HepG2 (cell line): Measurements from ENCODE around the gene GRB7. TPM values are rescaled to one million over a fixed set of nuclear protein-coding genes. Genes with fewer than 3 reads are reported as not detected.

Experiments used
- DNMT3B ChIP-seq: conservative IDR thresholded peaks from 2 replicates; pipeline ENCODE4 v1.6.1; 2016; ENCODE audit warnings: missing biosample characterization, control low read depth
- EEA1 ChIP-seq: sonication (generic); formaldehyde crosslinking; IDR thresholded peaks from 2 replicates; pipeline ENCODE4 v1.5.1; 2020; ENCODE audit warnings: mild to moderate bottlenecking, missing genetic modification reagents, borderline replicate concordance
- FOXK1 ChIP-seq: sonication (generic); formaldehyde crosslinking; IDR thresholded peaks from 2 replicates; pipeline ENCODE4 v1.4.0; 2020; ENCODE audit warnings: low read depth, missing genetic modification reagents, borderline replicate concordance
- HMGXB3 ChIP-seq: sonication (generic); formaldehyde crosslinking; IDR thresholded peaks from 2 replicates; pipeline ENCODE4 v1.4.0; 2020; ENCODE audit warnings: missing genetic modification reagents, borderline replicate concordance
- HOMEZ ChIP-seq: IDR thresholded peaks from 2 replicates; pipeline ENCODE4 v1.6.1; 2016; ENCODE audit warnings: low read depth
- MEIS1 ChIP-seq: sonication (generic); formaldehyde crosslinking; IDR thresholded peaks from 2 replicates; pipeline ENCODE4 v1.9.0; 2021; ENCODE audit warnings: mild to moderate bottlenecking, missing genetic modification reagents, moderate library complexity, borderline replicate concordance
- PLRG1 ChIP-seq: fragments of 450-650 bp; conservative IDR thresholded peaks from 2 replicates; pipeline ENCODE4 v1.6.1; 2016
- POLR2A ChIP-seq, 2 experiments: IDR thresholded peaks; 2 replicates each; pipeline ENCODE4 v1.6.1; 2011; ENCODE audit warnings: low read depth in 2 of 2, low read length in 2 of 2, mild to moderate bottlenecking in 1 of 2, moderate library complexity in 1 of 2; ENCODE audit not compliant: insufficient read depth in 1 of 2
- REXO4 ChIP-seq: sonication (generic); formaldehyde crosslinking; IDR thresholded peaks from 2 replicates; pipeline ENCODE4 v1.8.0; 2022; ENCODE audit warnings: missing genetic modification reagents, mild to moderate bottlenecking, borderline replicate concordance
- RXRA ChIP-seq: sonication (generic); formaldehyde crosslinking; IDR thresholded peaks from 2 replicates; pipeline ENCODE4 v1.5.1; 2020; ENCODE audit warnings: missing genetic modification reagents
- SALL1 ChIP-seq: sonication (generic); formaldehyde crosslinking; IDR thresholded peaks from 2 replicates; pipeline ENCODE4 v1.8.0; 2022; ENCODE audit warnings: mild to moderate bottlenecking, missing genetic modification reagents
- TFDP1 ChIP-seq: IDR thresholded peaks from 2 replicates; pipeline ENCODE4 v1.6.1; 2016; ENCODE audit warnings: missing compliant biosample characterization, missing genetic modification reagents, borderline replicate concordance
- WIZ ChIP-seq: sonication (generic); formaldehyde crosslinking; IDR thresholded peaks from 2 replicates; pipeline ENCODE4 v1.5.1; 2020; ENCODE audit warnings: mild to moderate bottlenecking, missing genetic modification reagents
- ZKSCAN1 ChIP-seq: fragments of 150-350 bp; IDR thresholded peaks from 2 replicates; pipeline ENCODE4 v1.6.1; 2014; ENCODE audit warnings: low read length
- ZMYM3 ChIP-seq: sonication (generic); formaldehyde crosslinking; IDR thresholded peaks from 2 replicates; pipeline ENCODE4 v1.5.1; 2020; ENCODE audit warnings: mild to moderate bottlenecking, missing genetic modification reagents
- ZNF280B ChIP-seq: sonication (generic); formaldehyde crosslinking; IDR thresholded peaks from 2 replicates; pipeline ENCODE4 v1.5.0; 2020; ENCODE audit warnings: missing genetic modification reagents, mild to moderate bottlenecking, borderline replicate concordance
- ZNF350 ChIP-seq: sonication (generic); formaldehyde crosslinking; IDR thresholded peaks from 2 replicates; pipeline ENCODE4 v1.4.0; 2020; ENCODE audit warnings: mild to moderate bottlenecking, low read depth, missing genetic modification reagents, borderline replicate concordance
- ZNF431 ChIP-seq: sonication (generic); formaldehyde crosslinking; IDR thresholded peaks from 2 replicates; pipeline ENCODE4 v1.9.0; 2022; ENCODE audit warnings: missing genetic modification reagents, low read depth, mild to moderate bottlenecking, borderline replicate concordance
- ZNF510 ChIP-seq: sonication (generic); formaldehyde crosslinking; IDR thresholded peaks from 2 replicates; pipeline ENCODE4 v1.4.0; 2020; ENCODE audit warnings: low read depth, mild to moderate bottlenecking, missing genetic modification reagents
- ZNF781 ChIP-seq: sonication (generic); formaldehyde crosslinking; IDR thresholded peaks from 2 replicates; pipeline ENCODE4 v1.5.1; 2020; ENCODE audit warnings: borderline replicate concordance, mild to moderate bottlenecking, missing genetic modification reagents; ENCODE audit errors: not compliant biosample characterization
- ZNF879 ChIP-seq: sonication (generic); formaldehyde crosslinking; IDR thresholded peaks from 2 replicates; pipeline ENCODE4 v1.8.1; 2023; ENCODE audit warnings: missing genetic modification reagents
- polyA plus RNA-seq, 8 experiments: library from polyadenylated mRNA; depleted of rRNA in 3 of 8; stranded (reverse) in 7 of 8; unstranded in 1 of 8; fragments of >200 nt; fragmentation: Illumina TruSeq in 4 of 8; extraction: Trizol in 4 of 8; gene quantifications; 2 replicates each; pipeline versions ENCODE4 v1.2.1 to v1.2.3, GENCODE V29; 2011 to 2016; ENCODE audit warnings: low read depth in 4 of 8, missing spikeins in 1 of 8, mixed read lengths in 1 of 8; ENCODE audit not compliant: insufficient read depth in 1 of 8
- total RNA-seq, 5 experiments: library from RNA; depleted of rRNA; stranded (reverse); fragments of >200 nt; fragmentation: Illumina TruSeq; extraction: Trizol; gene quantifications; 2 replicates each; pipeline ENCODE4 v1.2.3, GENCODE V29; 2016; ENCODE audit warnings: low read depth in 1 of 5

The GRB7 gene
- total and polyA plus RNA-seq, 2 of the 13 experiments (the other 11 are each of a cell fraction or from before 2014, with no cell fraction given) = 60.2 to 77.7 TPM

- TF ChIP-seq MEIS1 (CRISPR knock-in tag) = peak; percentile 96; the same call in 1 of the 2 replicates
- TF ChIP-seq EEA1 = 0 out of 2 replicates have a peak, but pooled peaks have one; percentile 65
- no peak; the same call in 1 of the 2 replicates for TF ChIP-seq DNMT3B
- TF ChIP-seq ZNF510 (CRISPR knock-in tag) = no peak
- peak; percentile 91 for TF ChIP-seq HMGXB3 (CRISPR knock-in tag)
- TF ChIP-seq ZNF280B (CRISPR knock-in tag) = peak; percentile 64; the same call in 1 of the 2 replicates
- peak; percentile 88 for TF ChIP-seq HOMEZ (CRISPR knock-in tag)
- no peak for TF ChIP-seq PLRG1
- peak; percentile 56 to 84 for TF ChIP-seq POLR2A (IDR thresholded peaks at IDR 0.05; ENCODE audit: insufficient read depth in 1 of 2, low read depth in 2 of 2, low read length in 2 of 2)
- TF ChIP-seq ZNF781 (CRISPR knock-in tag) = peak; percentile 21
- no peak for TF ChIP-seq ZNF431 (CRISPR knock-in tag)
- TF ChIP-seq ZNF350 (CRISPR knock-in tag) = peak; percentile 80
- TF ChIP-seq REXO4 (CRISPR knock-in tag) = no peak
- no peak; the same call in 1 of the 2 replicates for TF ChIP-seq WIZ (CRISPR knock-in tag)
- no peak for TF ChIP-seq ZNF879 (CRISPR knock-in tag)
- peak; percentile 87 for TF ChIP-seq RXRA (CRISPR knock-in tag)
- TF ChIP-seq ZMYM3 (CRISPR knock-in tag) = peak; percentile 45; the same call in 1 of the 2 replicates
- TF ChIP-seq SALL1 (CRISPR knock-in tag) = peak; percentile 88
- peak; percentile 75 for TF ChIP-seq TFDP1 (CRISPR knock-in tag)
- TF ChIP-seq FOXK1 (CRISPR knock-in tag) = peak; percentile 80; the same call in 1 of the 2 replicates
- no peak for TF ChIP-seq ZKSCAN1
Observed at GRCh38 chr17:39730095-39730921, 7.4 kb upstream of the GRB7 start, which contains the start of gene MIEN1 (continued).
